Measurements from ENCODE around the gene EFCAB14. TPM values are rescaled to one million over a fixed set of nuclear protein-coding genes. Genes with fewer than 3 reads are reported as not detected.

The EFCAB14 gene
- total and polyA plus RNA-seq, 2 of the 8 experiments (the other 6 are each of a cell fraction or from before 2014, with no cell fraction given) = 19.4 to 40.4 TPM

GRCh38 chr1:46647611-46648010 lies 71.3 kb downstream of the EFCAB14 start (continued):
- no peak for TF ChIP-seq KDM4A (IDR thresholded peaks at IDR 0.05; ENCODE audit: low read depth, low read length, severe bottlenecking)
- no peak for TF ChIP-seq RNF2 (IDR thresholded peaks at IDR 0.05; ENCODE audit: borderline replicate concordance, low read depth, low read length, missing control alignments, poor library complexity, severe bottlenecking)
- TF ChIP-seq EZH2 (IDR thresholded peaks at IDR 0.05; ENCODE audit: low read depth, low read length, severe bottlenecking) = no peak
- TF ChIP-seq NRF1 (IDR thresholded peaks at IDR 0.05; ENCODE audit: low read depth, low read length) = no peak
